ENCODE data around the gene SMIM22. TPM values are rescaled to one million over a fixed set of nuclear protein-coding genes. Genes with fewer than 3 reads are reported as not detected.

The SMIM22 gene
- polyA plus RNA-seq, 4 donors, result 0.25 to 13.5 (median 11.2) TPM

DNA sequence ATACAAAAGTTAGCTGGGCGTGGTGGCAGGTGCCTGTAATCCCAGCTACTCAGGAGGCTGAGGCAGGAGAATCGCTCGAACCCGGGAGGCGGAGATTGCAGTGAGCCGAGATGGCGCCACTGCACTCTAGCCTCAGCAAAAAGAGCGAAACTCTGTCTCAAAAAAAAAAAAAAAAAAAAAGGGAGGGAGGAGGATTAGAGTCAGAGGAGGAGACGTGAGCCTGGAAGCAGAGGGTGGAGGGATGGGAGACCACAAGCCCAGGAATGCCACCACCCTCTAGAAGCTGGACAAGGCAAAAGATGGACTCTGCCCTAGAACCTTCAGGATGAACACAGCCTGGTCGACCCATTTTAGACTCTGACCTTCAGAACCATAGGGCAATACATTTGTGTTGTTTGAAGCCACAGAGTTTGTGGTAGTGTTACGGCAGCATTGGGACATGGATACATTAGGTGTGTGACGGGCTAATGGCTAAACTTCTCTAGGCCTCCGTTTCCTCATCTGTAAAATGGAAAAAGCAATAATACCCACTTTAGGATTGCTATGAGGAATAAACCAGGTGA lies 2.1 kb upstream of the SMIM22 start:
- no peak for DNase-seq (ENCODE audit: low read depth in 4 of 4, low spot score in 3 of 4)

DNA sequence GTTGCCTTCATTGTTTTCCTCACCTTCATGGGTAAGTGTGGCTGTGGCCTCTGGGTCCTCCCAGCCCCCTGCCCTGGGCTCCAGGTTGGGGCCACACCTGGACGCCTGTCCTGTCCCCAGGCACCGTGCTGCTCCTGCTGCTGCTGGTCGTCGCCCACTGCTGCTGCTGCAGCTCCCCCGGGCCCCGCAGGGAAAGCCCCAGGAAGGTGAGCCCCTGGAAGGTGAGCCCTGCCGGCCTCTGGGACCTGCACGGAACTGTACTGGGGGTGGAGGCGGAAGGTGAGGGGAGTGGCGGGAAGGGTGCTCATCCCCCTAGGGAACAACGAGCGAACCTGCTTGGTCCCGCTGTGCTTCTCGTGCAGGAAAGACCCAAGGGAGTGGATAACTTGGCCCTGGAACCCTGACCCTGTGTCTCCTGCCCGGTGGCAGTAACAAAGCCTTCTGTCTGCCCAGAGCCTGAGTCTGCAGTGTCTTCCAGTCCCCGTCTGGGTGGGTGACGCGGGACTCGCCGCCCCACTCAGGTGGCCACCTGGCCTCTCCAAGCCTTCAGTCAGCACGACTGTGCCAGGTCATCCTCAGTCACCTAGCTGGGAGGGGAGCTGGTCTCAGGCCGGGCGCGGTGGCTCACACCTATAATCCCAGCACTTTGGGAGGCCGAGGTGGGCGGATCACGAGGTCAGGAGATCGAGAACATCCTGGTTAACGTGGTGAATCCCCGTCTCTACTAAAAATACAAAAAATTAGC lies 831 bp downstream of the SMIM22 start:
- DNase-seq (ENCODE audit: low read depth in 4 of 4, low spot score in 3 of 4), result no peak

DNA sequence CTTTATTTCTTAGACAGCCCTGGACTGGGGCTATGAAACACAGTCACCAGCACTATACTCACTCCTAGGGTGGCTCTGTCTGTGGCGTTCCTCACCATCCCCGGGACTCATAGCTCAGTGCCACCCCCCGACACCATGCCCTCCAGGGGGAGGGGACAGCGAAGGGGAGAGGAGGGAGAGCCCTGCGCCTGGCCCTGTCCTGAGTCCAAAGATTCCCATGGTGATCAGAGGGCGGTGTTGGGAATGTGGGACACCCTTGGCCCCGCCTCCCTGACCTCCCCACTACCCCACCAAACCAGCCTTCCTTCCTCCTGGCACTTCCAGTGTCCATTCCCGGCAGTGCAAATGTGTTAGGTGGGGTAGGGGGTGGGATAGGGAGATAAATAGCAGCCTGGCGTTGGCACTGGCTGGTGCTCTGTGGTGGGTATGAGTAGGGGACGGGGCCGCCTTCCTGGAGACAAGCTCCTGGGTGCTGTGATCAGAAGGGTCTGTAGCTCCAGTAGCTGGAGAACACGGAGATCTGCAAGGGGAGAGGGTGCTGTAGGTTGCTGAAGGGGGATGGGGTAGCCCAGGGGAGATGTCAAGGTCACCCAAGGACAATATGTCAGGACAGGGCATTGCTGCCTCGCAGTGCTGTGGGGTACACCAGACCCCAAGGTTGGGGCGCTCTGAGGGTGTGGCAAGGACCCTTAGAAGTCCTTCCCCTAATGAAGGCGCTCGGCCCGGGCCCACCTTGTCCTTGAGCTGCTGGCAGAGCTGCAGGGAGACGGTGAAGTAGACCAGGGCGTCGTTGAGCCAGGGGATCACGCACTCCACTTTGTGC lies 2.0 kb downstream of the SMIM22 start:
- DNase-seq (ENCODE audit: low read depth in 4 of 4, low spot score in 3 of 4), result no peak

DNA sequence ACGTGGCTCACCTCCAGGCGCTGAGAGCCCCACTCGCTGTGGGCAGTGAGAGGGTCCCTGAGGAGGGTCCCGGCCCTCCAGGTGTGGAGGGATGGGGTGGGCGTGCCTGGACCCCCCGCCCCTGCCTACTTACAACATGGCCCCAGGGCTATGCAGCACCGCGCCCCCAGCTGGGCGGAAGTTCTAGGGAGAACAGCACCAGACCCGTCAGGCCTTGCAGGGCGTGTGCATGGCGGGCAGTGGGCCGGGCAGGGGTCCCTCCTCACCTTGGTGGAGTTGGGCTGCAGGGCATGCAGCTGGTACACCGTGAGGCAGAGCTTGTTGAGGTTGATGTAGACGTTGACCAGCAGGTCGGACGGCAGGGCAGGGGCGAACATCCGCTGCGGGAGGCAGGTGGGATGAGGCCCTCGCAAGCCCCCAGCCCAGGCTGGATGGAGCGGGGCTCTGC lies 2.7 kb downstream of the SMIM22 start:
- no peak for DNase-seq (ENCODE audit: low read depth in 4 of 4, low spot score in 3 of 4)

DNA sequence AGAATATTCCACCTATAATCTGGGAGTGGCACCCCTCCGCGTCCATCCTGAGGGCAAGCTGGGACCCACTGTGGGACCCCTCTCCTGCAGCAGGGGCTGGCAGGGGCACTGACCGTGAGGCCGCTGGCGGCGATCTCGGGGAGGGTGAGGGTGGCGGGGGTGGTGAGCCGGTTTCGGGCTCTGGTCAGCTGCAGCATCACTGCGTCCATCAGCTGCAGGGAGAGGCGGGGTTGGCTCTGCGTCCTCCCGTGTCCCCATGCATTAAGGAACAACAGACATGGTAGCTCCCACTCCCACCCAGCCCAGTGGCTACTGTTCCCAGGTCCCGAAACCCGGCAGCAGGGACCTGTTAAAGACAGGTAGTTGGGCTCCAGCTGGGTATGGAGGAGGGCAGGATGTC lies 3.3 kb downstream of the SMIM22 start:
- no peak for DNase-seq (ENCODE audit: low read depth in 4 of 4, low spot score in 3 of 4)

DNA sequence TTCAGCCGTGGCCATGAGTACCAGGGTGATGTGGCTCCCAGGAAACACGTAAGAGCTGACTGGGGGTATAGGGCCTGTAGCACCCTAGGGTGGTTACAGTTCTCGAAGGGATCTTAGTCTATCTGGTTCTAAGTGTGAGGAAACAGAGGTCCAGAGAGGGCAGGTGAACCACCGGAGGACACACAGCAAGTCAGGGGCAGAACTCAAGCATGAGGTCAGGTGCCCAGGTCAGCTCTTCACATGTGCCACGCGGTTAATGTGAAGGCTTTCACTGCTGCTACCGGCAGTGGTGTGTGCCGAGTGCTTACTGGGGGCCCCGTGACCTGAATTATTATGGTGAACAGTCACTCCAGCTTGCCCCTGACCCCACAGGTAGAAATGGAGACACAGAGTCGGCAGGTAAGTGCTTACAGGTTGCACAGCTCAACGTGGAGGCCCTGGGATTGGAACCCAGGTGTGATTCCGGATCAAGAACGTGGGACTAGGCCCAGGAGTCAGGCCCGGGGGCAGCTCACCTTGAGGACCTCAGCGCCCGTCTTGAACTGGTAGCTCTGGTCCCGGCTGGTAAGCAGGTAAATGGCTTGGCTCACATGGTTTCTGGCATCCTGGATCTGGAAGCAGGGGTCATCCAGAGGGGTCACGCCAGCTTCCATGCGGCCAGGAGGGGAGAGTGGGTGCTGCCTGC lies 4.1 kb downstream of the SMIM22 start:
- DNase-seq (ENCODE audit: low read depth in 4 of 4, low spot score in 3 of 4), result no peak

DNA sequence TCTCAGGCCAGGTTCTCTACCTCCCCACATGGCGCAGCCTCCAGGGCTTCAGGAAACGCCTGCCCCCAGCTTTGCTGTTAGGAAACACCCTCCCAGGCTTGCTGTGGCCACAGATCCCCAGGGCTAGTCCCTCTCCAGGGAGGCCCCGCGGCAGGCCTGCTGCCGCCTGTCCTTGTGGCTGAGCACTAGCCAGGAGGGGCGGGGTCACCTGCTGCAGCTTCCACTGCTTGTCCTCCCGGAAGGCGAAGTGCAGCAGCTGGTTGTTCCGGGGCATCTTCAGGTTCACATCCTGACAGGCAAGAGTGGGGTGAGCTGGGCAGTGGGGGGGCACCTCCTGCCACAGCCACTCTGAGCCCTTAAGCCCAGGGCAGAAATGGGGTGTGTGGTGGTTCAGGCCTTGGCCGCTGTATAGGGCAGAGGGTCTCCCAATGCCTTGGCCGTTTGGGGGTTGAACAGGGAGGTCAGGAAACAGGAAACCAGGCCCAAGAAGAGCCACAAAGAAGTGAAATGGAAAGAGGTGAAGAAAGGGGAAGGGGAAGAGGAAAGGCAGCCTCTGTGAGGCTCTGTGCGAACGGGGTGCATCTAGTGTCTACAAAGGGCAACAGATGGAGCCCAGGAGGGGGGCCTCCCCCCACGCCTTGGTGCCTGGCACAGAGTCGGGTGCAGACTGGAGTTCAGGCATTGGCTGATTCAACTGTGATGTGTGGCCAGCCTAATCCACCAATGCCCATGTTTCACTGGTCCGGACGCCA lies 5.3 kb downstream of the SMIM22 start:
- no peak for DNase-seq (ENCODE audit: low read depth in 4 of 4, low spot score in 3 of 4)

DNA sequence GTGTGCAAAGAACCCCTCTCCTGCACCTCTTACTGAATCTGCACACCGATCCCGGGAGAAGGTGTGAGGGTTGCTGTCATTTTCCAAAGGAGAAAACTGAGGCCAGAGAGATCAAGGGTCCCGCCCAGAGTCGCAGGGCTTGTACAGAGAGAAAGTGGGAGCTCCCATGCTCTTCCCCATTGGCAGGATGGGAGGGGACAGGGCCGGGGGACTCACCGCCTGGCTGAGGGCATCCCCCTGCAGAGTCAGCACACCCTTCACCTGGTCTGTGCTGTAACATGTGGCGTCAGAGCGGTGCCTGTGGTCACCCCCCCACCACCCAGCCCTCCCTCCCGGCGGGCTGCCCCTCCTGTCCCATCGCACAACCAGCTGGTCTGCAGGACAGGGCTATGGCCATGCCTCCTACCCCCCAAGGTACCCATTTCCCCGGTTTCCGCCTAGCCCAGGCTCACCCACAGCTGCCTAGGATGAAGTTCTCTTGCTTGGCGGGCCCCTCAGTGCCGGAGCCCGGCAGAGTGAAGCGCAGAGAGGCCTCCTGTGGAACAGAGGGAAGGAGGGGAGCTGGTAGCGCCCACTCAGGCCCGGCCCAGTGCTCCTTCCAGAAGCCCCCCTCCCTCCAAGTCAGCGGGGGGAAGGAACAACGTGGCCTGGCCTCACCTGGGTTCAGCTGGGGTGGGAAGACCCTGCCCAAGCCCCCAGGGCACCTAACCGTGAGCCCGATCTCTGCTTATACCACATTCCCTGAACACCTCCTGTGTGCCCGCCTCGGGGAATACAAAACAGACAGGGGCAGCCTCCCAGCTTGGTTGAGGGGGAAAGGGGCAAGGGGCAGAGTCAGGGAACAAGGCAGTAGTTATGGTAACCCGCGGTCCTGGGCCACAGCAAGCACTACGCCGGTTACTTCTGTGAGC lies 6.1 kb downstream of the SMIM22 start:
- no peak for DNase-seq (ENCODE audit: low read depth in 4 of 4, low spot score in 3 of 4)

DNA sequence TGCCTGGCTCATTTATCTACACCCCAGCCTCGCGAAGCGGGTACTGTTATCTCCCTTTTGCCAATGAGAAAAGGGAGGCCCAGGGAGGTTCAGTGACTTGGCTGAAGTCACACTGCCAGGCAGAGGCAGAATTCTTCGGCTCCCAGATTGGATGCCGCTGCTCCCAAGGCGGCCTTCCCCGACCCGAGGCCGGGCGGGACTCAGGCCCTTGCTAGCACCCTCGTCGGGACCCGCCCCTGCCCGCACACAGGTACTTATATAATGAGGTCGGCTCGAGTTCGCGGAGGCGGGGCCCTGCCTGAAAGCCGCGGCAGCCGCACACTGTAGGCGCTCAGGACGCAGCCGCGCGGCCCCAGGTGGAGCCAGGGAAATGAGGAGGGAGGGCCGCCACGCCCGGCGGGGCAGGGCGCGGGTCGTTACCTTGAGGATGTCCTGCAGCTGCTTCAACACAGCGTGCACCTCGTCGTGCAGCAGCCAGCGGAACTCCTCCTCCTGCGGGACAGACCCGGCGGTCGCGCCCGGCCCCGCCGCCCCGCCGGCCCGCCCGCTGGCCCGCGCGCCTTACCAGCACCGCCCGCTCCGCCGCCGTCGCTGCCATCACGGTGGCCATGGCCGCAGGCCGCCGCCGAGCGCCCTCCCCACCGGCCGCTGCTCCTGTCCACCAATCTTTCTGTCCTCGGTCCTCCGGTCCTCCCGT lies 6.9 kb downstream of the SMIM22 start, which contains the start of gene ROGDI:
Gene ROGDI (minus strand): TSS at position 672 of the 697 bp plus-strand sequence. CDS start 62 bp downstream, at position 610.
- peak; percentile 52 to 67 (median 58) for DNase-seq (ENCODE audit: low read depth in 4 of 4, low spot score in 3 of 4)

DNA sequence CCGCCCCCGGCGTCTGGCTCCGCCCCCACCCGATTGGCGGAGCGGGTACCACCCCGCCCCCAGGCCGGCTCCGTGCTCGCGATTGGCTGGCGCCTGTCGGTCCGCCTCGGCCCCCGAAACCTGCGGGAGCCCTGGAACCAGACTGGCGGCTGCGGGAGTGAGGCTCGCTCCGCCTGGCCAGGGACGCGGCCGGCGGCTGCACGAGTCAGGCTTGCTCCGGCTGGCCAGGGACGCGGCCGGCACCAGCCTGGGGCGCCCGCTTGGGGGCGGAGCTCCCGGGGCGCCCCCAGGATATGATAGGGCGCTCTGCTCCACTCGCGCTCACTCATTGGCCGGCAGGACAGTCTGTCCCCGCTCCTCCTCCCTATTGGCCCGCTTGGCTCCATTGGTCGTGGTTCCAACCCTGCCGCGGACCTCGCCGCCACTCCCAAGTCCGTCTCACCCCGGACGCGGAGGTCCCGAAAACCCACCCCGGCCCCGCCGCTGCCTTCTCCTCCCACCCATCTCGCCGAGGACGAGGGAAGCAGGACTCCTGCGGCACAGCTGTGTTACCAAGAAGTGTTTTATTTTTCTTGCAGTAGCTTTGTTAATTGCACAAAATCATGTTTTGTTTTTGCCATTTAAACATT lies 7.6 kb downstream of the SMIM22 start:
- peak; percentile 70 to 84 (median 82) for DNase-seq (ENCODE audit: low read depth in 4 of 4, low spot score in 3 of 4)

DNA sequence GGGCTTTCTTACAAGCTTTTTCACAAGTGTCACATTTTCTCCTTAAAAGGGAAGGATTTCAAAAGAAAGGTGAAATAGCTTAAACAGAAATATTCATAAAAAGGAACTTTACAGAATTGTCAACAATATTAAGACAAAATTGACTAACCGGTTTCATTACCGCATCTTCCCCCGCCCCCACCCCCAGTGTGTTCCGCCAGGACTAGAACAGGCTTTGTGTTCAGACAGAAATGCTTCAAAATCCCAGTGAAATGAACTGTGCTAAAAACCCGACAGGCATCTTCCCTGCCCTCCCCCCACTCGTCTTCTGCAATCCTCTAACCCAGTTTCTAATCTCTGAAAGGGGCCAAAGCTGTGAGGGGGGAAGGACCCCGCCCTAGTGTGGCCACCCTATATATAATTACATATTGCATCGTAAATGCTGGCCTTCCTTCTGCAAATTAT lies 8.3 kb downstream of the SMIM22 start:
- DNase-seq (ENCODE audit: low read depth in 4 of 4, low spot score in 3 of 4), result no peak

DNA sequence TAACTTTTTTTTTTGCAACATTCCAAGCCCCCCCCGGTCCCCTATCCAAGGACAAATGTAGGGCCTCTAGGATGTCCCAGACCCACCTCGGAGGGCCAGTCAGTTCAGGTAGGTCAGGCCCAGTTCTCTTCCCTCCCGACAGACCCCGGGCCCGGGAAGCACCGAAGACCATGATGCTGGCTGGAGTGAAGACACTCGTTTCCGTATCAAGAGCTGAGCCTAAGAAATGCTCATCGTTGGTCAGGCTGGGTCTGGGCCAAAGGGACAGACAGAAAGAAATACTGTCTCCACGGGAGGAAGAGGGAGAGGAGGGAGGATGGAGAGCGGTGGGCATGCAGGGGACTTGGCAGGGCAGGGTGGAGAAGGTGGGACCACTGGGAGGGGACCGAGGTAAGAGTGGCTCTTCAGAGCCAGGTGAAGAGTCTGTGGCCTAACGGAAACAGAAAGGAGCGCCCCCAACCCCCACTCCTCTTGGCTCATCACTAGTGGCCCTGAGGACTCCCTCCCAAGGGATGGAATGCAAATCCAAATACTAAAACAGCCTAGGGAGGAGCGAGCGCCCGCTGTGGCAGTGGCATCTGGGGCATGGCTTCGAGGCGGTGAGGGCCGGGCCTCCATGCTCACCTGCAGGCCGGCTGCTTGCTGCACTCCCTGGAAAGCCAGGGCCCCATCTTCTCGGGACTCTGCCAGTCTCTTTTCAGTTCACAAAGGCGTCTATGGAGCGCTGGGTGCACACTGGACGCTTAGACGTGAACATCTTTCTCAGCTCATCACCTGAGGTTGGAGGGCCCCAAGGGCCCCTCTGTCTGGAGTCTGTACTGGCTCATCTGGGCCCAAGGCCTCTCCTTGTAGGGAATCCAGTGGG lies 9.0 kb downstream of the SMIM22 start:
- DNase-seq (ENCODE audit: low read depth in 4 of 4, low spot score in 3 of 4), result no peak

DNA sequence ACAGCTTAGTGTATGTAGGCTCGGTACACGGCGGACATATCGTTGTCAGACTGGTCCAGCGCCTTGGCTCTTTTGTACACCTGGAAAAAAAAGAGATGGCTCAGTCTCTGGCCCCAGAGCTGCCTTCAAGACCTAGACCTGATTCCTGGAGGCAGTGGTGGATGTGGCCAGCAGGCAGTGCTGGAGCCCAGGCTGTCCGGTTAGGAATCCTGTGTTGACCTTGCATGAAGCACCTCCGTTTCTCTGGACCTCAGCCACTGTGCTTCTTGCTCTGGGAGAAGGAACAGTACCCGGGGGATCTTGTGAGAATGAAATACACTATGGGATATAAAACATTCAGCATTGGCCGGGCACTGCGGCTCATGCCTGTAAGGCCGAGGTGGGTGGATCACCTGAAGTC lies 10.1 kb downstream of the SMIM22 start:
- DNase-seq (ENCODE audit: low read depth in 4 of 4, low spot score in 3 of 4), result no peak

DNA sequence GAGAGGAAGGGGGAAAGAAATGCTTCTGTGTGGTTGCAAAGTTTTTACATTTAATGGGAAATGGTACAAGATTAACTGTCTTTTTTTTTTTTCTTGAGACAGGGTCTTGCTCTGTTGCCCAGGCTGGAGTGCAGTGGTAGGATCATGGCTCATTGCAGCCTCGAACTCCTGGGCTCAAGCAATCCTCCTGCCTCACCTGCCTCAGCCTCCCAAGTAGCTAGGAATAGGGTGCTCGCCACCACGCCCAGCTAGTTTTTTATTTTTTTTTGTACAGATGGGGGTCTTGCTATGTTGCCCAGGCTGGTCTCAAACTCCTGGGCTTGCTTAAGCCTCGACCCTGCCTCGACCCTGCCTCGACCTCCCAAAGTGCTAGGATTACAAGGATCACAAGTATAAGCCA lies 11.1 kb downstream of the SMIM22 start:
- DNase-seq (ENCODE audit: low read depth in 4 of 4, low spot score in 3 of 4), result no peak

DNA sequence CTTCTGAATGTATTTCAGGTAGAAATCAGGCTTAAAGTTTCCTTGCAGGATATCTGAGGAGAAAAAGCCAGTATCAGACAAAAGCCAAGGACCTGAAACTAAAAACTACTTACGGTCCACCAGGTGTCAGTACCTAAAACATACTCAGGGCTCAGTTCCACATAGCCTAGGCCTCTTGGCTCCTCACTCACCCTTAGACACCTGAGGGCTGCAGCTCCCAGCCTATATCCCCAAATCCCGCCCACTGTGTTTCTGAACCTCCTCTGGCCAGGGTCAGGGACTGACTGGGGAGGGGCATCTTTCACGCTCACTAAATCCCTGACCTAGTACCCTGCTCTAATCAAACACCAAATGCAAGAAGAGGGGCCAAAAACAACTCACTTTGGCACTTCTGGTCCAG lies 16.1 kb downstream of the SMIM22 start:
- no peak for DNase-seq (ENCODE audit: low read depth in 4 of 4, low spot score in 3 of 4)

DNA sequence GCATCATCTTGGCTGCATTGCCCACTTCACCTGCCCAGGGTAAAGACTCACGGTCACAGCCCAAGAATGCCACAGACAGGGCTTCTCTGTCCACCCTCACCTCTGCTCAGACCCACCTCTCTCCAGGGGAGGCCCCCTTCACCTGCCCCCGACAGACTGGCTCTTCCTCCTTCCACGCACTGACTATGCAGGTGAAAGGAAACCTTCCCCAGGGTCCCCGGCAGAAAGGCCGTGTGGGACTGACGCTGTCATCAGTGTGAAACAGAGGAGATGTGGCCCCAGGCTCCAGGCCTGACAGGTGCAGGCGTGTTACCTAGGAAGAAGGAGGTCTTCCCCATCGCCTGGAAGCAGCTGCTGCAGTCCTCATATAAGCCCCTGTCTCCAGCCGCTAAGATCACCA lies 16.6 kb downstream of the SMIM22 start:
- no peak for DNase-seq (ENCODE audit: low read depth in 4 of 4, low spot score in 3 of 4)
